Left renal pelvis (tissue), 4 donors: ENCODE results near the gene SLC5A9. TPM values are rescaled to one million over a fixed set of nuclear protein-coding genes. Genes with fewer than 3 reads are reported as not detected.

Experiments
- DNase-seq, 4 donors: peaks; one replicate each; pipeline ENCODE4 v3.0.0-alpha.2; 2013; ENCODE audit warnings: low read depth in 4 of 4, low spot score in 3 of 4
- polyA plus RNA-seq, 4 donors: library from polyadenylated mRNA; unstranded; fragments of 120-200 nt; gene quantifications; one replicate each; pipeline ENCODE4 v1.2.1, GENCODE V29; 2013; ENCODE audit not compliant: insufficient read length in 4 of 4

Gene SLC5A9
- polyA plus RNA-seq, 4 donors: 1.9 to 18.7 (median 13.0) TPM

GRCh38 chr1:48294656-48295055, 72.1 kb downstream of the SLC5A9 start:
- no peak for DNase-seq

Other genes starting within 250 kb of the SLC5A9 start
- gene TRABD2B, start 225.3 kb upstream of the SLC5A9 start, polyA plus RNA-seq: 10 to 100 TPM; 17.0 to 21.6 (median 19.4) TPM
- 10 to 100 TPM; 15.3 to 16.9 (median 16.4) TPM for gene SPATA6, start 249.5 kb downstream of the SLC5A9 start, polyA plus RNA-seq